B cell (primary cell): ENCODE measurements around the gene PLPPR1. TPM values are rescaled to one million over a fixed set of nuclear protein-coding genes. Genes with fewer than 3 reads are reported as not detected.

Source experiments
- ATAC-seq: fragments of 200-7000 bp; cut with Tn5 transposase; one replicate; pipeline ENCODE4 v1.10.0; 2021; ENCODE audit warnings: low read depth, mild to moderate bottlenecking, moderate number of reproducible peaks, moderate library complexity
- CTCF ChIA-PET: fragments of 350-600 bp; sonication (Branson Sonifier 250); formaldehyde crosslinking; loops from one replicate; lab custom pipeline; 2021; ENCODE audit warnings: antibody characterized with exemption, inconsistent platforms; lab: Charles Lee
- POLR2A ChIA-PET: fragments of 350-600 bp; sonication (Branson Sonifier 250); formaldehyde crosslinking; loops from one replicate; lab custom pipeline; 2021; ENCODE audit warnings: antibody characterized with exemption; lab: Charles Lee
- DNase-seq: peaks from one replicate; pipeline ENCODE4 v3.0.0; 2013
- H2AFZ ChIP-seq: 2 replicates; pipeline ENCODE4 v1.6.1; 2012; ENCODE audit warnings: mild to moderate bottlenecking, low read depth, low read length; ENCODE audit not compliant: insufficient read depth, poor library complexity, severe bottlenecking
- H3K27ac ChIP-seq, 2 donors: 1 replicate in 1 of 2; 2 replicates in 1 of 2; pipeline ENCODE4 v1.5.1; 2012 to 2013; ENCODE audit warnings: low read length in 2 of 2, mild to moderate bottlenecking in 2 of 2, moderate library complexity in 1 of 2
- H3K27me3 ChIP-seq, 4 experiments: fragments of 200-600 bp in 1 of 4; sonication (generic) in 1 of 4; replicated peaks in 1 of 4; 1 replicate in 2 of 4; 2 replicates in 2 of 4; pipeline versions ENCODE4 v1.6.1 to v1.7.0; 2013 to 2016; ENCODE audit warnings: low read length in 3 of 4, mild to moderate bottlenecking in 2 of 4, mixed read lengths in 1 of 4, moderate library complexity in 1 of 4; ENCODE audit not compliant: insufficient read depth in 4 of 4, control insufficient read depth in 3 of 4; ENCODE audit errors: control extremely low read depth in 1 of 4
- H3K36me3 ChIP-seq, 2 experiments: replicated peaks in 1 of 2; 1 replicate in 1 of 2; 2 replicates in 1 of 2; pipeline versions ENCODE4 v1.6.1 to v1.7.1; 2013; ENCODE audit warnings: low read length in 1 of 2; ENCODE audit not compliant: insufficient read depth in 2 of 2, control insufficient read depth in 1 of 2; ENCODE audit errors: control extremely low read depth in 1 of 2, extremely low read depth in 1 of 2
- H3K4me1 ChIP-seq, 2 donors: fragments of 200-600 bp in 1 of 2; sonication (generic) in 1 of 2; 1 replicate in 1 of 2; 2 replicates in 1 of 2; pipeline versions ENCODE4 v1.5.1 to v1.6.1; 2013 to 2017; ENCODE audit warnings: low read length in 2 of 2; ENCODE audit not compliant: control insufficient read depth in 2 of 2, insufficient read depth in 2 of 2
- H3K4me2 ChIP-seq: replicated peaks from 2 replicates; pipeline ENCODE3; 2012; ENCODE audit warnings: mild to moderate bottlenecking, low read depth, low read length; ENCODE audit not compliant: poor library complexity, severe bottlenecking
- H3K4me3 ChIP-seq, 5 experiments: fragments of 200-600 bp in 1 of 5; sonication (generic) in 1 of 5; 1 replicate in 3 of 5; 2 replicates in 2 of 5; pipeline versions ENCODE4 v1.5.1 to v1.7.0; 2011 to 2016; ENCODE audit warnings: low read length in 4 of 5, mild to moderate bottlenecking in 4 of 5, low read depth in 2 of 5, control low read depth in 1 of 5, moderate library complexity in 1 of 5; ENCODE audit not compliant: insufficient read depth in 1 of 5; ENCODE audit errors: control extremely low read depth in 1 of 5, extremely low read depth in 1 of 5
- H3K79me2 ChIP-seq: fragments of 200-600 bp; sonication (generic); one replicate; pipeline ENCODE4 v1.6.0; 2016; ENCODE audit warnings: low read length; ENCODE audit not compliant: control insufficient read depth, insufficient read depth
- H3K9ac ChIP-seq: fragments of 200-600 bp; sonication (generic); 2 replicates; pipeline ENCODE4 v1.6.1; 2017; ENCODE audit warnings: mild to moderate bottlenecking, low read length, moderate library complexity
- H3K9me3 ChIP-seq, 3 donors: one replicate each; pipeline versions ENCODE4 v1.6.1 to v1.7.1; 2013; ENCODE audit warnings: low read length in 2 of 3; ENCODE audit not compliant: control insufficient read depth in 2 of 3, insufficient read depth in 1 of 3; ENCODE audit errors: control extremely low read depth in 1 of 3
- H4K20me1 ChIP-seq: 2 replicates; pipeline ENCODE4 v1.6.0; 2012; ENCODE audit warnings: mild to moderate bottlenecking, low read length; ENCODE audit not compliant: insufficient read depth, control insufficient read depth, poor library complexity, severe bottlenecking
- H3K27ac Mint-ChIP-seq: one replicate; pipeline ENCODE4 v1.8.0; 2021; ENCODE audit warnings: mixed read lengths
- H3K27me3 Mint-ChIP-seq: one replicate; pipeline ENCODE4 v1.8.0; 2021; ENCODE audit warnings: mixed read lengths
- H3K4me1 Mint-ChIP-seq: one replicate; pipeline ENCODE4 v1.8.0; 2021; ENCODE audit warnings: mixed read lengths
- H3K4me3 Mint-ChIP-seq: one replicate; pipeline ENCODE4 v1.8.0; 2021; ENCODE audit warnings: mixed read lengths
- H3K9me3 Mint-ChIP-seq: one replicate; pipeline ENCODE4 v1.8.0; 2022; ENCODE audit warnings: mixed read lengths; ENCODE audit not compliant: insufficient read depth
- CTCF ChIP-seq: fragments of 200-600 bp; IDR thresholded peaks from one replicate; pipeline ENCODE4 v1.8.0; 2022; ENCODE audit warnings: antibody characterized with exemption, mild to moderate bottlenecking
- EZH2 ChIP-seq: IDR thresholded peaks from 2 replicates; pipeline ENCODE4 v1.6.1; 2012; ENCODE audit warnings: borderline replicate concordance, low read depth, mild to moderate bottlenecking, moderate library complexity, low read length; ENCODE audit not compliant: insufficient read depth, poor library complexity, severe bottlenecking
- WGBS: methylation state at CpG from one replicate; pipeline ENCODE4 v1.1.5; 2013; ENCODE audit warnings: missing lambda C conversion rate; ENCODE audit not compliant: insufficient coverage; 5-methylcytosine and 5-hydroxymethylcytosine counted together
- intact Hi-C: fragments of 100-400 bp; cut with micrococcal nuclease; formaldehyde crosslinking; loops from one replicate; pipeline ENCODE4 v1.10.0; 2022
- polyA plus RNA-seq: library from polyadenylated mRNA; depleted of rRNA; stranded (reverse); fragments of >200 nt; gene quantifications from 2 replicates; pipeline ENCODE4 v1.2.3, GENCODE V29; 2012
- total RNA-seq, 2 donors: library from RNA; stranded (reverse); fragments of 120-200 nt in 1 of 2; gene quantifications; 1 replicate in 1 of 2; 2 replicates in 1 of 2; pipeline versions ENCODE4 v1.2.3 to v1.2.4, GENCODE V29; 2013 to 2022

Gene PLPPR1
- total and polyA plus RNA-seq, 2 donors (not counting 1 experiment from before 2014, with no cell fraction given) = not detected

DNA sequence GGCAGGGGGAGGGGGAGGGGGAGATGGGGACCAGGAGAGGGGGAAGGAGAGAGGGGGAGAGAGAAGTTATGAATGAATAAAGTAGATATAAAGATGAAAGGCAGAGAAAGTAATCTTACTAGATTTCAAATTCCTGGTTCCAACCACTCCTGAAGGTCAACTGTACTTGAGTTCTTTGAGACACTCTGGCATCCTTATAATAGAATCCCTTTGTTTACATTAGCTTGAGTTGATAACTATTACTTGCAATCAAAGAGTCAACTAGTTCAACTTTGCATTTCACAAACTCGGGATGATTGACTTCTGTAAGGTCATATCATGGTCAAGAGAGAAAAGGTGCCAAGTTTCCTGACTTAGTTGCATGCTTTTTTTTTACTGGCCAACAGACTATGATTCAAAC is 314.1 kb downstream of the PLPPR1 start:
- Histone ChIP-seq H3K9me3 (no peaks in the 10 kb centered on the region), H3K27ac (no peak overlapping the region), H3K79me2 (no peaks in the 10 kb centered on the region), H3K36me3 (no peaks in the 10 kb centered on the region), H3K4me3 (no peak overlapping the region), H3K27me3 (peaks cover 0 to 4% (median 0%) of the 10 kb centered on the region in 4 experiments), H3K9ac (no peak overlapping the region), H4K20me1 (no peaks in the 10 kb centered on the region), H3K4me2 (no peak overlapping the region), H3K4me1 (no peaks in the 10 kb centered on the region), H2AFZ (no peak overlapping the region)
- peaks cover 27% of the 10 kb centered on the region for H3K27me3 Mint-ChIP-seq
- H3K4me3 Mint-ChIP-seq = no peak overlapping the region
- TF ChIP-seq EZH2 = no peak
- no peak for TF ChIP-seq CTCF
- no peaks in the 10 kb centered on the region for H3K9me3 Mint-ChIP-seq
- intact Hi-C loops = no loop called here
- H3K27ac Mint-ChIP-seq = no peak overlapping the region
- no peaks in the 10 kb centered on the region for H3K4me1 Mint-ChIP-seq
- no peak for DNase-seq
- WGBS = 80% methylated on average over 1 of the region's 1 CpG
- no peak for ATAC-seq
- ChIA-PET POLR2A (no interaction called here), CTCF (no interaction called here)

DNA sequence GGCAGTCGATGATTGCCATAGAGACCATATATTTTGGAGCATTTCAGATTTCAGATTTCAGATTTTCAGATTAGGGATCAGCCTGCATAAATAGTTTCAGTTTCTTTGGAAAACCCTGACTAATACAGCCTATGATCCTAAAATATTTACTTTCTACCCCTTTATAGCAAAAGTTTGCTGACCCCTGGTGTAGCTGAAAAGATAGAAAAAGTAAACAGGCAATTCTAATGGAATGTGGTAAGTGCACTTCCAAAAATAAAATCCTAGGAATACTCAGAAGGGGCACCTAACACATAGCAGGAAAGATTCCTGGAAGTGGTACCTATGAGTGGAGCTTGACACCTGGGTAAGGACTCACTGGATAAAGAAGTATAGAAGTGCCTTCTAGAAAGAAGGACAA is 321.8 kb downstream of the PLPPR1 start:
- no peaks in the 10 kb centered on the region for H3K4me1 Mint-ChIP-seq
- H2AFZ ChIP-seq = no peak overlapping the region
- ChIA-PET POLR2A (no interaction called here), CTCF (no interaction called here)
- H3K4me1 ChIP-seq = no peaks in the 10 kb centered on the region
- no peak overlapping the region for H3K9ac ChIP-seq
- peaks cover 5% of the 10 kb centered on the region for H3K9me3 Mint-ChIP-seq
- H3K27ac ChIP-seq = no peak overlapping the region
- H3K27ac Mint-ChIP-seq = no peak overlapping the region
- ATAC-seq = no peak
- no peak overlapping the region for H3K4me3 ChIP-seq
- no peak for DNase-seq
- no peaks in the 10 kb centered on the region for H3K27me3 ChIP-seq
- no peaks in the 10 kb centered on the region for H4K20me1 ChIP-seq
- H3K4me2 ChIP-seq = no peak overlapping the region
- intact Hi-C loops = no loop called here
- H3K36me3 ChIP-seq = no peaks in the 10 kb centered on the region
- no peak for TF ChIP-seq CTCF
- TF ChIP-seq EZH2 = no peak
- H3K27me3 Mint-ChIP-seq = peaks cover 27% of the 10 kb centered on the region
- no peaks in the 10 kb centered on the region for H3K79me2 ChIP-seq
- WGBS = no CpG with 5 or more reads among the region's 1 CpG
- H3K4me3 Mint-ChIP-seq = no peak overlapping the region
- no peaks in the 10 kb centered on the region for H3K9me3 ChIP-seq
